ENCODE data around the gene PSMB5. TPM values are rescaled to one million over a fixed set of nuclear protein-coding genes. Genes with fewer than 3 reads are reported as not detected.

PSMB5 gene
- total RNA-seq, 1 experiment from 2014 or later: 224 TPM

DNA sequence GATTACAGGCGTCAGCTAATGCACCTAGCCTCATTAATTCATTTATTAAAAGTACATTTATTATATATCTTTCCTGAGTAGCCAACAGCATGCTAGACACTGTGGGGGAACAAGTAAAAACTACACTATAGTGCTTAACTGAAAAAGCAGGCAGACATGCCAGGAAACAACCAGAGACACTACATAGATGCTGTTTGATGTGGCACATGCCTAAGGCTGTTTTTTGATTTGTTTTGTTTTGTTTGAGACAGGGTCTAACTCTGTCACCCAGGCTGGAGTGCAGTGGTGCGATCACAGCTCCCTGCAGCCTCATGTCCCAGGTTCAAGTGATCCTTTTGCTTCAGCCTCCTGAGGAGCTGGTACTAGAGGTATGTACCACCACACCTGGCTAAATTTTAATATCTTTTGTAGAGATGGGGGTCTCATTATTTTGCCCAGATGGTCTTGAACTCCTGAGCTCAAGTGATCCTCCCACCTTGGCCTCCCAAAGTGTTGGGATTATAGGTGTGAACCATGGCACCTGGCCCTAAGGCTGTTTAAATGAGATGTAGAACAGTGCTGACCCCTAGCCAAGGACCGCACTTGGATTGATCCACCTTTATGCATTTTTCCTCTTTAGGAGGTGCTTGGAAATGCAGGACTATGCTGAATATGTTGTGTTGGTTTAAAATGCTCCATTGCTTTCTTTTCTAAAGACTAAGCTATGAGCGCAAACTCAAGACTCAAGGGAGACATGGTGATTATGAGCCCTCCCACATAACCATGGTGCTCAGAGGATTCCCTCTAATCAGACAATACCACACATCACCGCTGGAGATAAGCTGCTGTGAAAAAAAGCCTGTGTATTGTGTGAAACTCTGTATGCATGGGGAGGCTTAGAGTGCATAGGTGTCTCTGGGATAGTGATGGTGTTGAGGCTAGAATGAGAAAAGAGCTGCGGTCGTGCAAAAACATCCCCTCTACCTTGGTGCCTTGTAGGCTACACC, 14.3 kb downstream of the PSMB5 start (continued):
- TF ChIP-seq, protein P1, sequence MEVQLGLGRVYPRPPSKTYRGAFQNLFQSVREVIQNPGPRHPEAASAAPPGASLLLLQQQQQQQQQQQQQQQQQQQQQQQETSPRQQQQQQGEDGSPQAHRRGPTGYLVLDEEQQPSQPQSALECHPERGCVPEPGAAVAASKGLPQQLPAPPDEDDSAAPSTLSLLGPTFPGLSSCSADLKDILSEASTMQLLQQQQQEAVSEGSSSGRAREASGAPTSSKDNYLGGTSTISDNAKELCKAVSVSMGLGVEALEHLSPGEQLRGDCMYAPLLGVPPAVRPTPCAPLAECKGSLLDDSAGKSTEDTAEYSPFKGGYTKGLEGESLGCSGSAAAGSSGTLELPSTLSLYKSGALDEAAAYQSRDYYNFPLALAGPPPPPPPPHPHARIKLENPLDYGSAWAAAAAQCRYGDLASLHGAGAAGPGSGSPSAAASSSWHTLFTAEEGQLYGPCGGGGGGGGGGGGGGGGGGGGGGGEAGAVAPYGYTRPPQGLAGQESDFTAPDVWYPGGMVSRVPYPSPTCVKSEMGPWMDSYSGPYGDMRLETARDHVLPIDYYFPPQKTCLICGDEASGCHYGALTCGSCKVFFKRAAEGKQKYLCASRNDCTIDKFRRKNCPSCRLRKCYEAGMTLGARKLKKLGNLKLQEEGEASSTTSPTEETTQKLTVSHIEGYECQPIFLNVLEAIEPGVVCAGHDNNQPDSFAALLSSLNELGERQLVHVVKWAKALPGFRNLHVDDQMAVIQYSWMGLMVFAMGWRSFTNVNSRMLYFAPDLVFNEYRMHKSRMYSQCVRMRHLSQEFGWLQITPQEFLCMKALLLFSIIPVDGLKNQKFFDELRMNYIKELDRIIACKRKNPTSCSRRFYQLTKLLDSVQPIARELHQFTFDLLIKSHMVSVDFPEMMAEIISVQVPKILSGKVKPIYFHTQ (CRISPR knock-in tag; IDR thresholded peaks at IDR 0.05): no peak
- TF ChIP-seq GABPB1 (CRISPR knock-in tag; IDR thresholded peaks at IDR 0.05): no peak
- TF ChIP-seq, protein P2, sequence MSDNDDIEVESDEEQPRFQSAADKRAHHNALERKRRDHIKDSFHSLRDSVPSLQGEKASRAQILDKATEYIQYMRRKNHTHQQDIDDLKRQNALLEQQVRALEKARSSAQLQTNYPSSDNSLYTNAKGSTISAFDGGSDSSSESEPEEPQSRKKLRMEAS (CRISPR knock-in tag; IDR thresholded peaks at IDR 0.05): no peak
- TF ChIP-seq, protein P3, sequence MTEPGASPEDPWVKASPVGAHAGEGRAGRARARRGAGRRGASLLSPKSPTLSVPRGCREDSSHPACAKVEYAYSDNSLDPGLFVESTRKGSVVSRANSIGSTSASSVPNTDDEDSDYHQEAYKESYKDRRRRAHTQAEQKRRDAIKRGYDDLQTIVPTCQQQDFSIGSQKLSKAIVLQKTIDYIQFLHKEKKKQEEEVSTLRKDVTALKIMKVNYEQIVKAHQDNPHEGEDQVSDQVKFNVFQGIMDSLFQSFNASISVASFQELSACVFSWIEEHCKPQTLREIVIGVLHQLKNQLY (CRISPR knock-in tag; IDR thresholded peaks at IDR 0.05): no peak
- TF ChIP-seq MYBL2 (CRISPR knock-in tag; IDR thresholded peaks at IDR 0.05): no peak

DNA sequence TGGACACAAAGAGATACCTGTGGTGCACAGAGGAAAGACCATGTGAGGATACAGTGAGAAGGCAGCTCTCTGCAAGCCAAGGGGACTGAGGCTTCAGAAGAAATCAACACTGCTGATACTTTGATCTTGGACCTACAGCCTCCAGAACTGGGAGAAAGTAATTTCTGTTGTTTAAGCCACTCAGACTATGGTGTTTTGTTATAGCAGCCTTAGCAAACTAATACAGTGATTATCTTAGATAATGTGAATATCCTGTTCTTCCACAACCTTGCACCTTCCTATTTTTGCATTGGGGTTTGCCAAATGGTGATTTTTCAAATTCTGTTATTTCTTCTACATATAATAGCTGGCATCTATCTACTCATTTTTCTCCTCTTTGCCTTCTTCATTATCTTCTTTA, 16.6 kb downstream of the PSMB5 start:
- DNase-seq (ENCODE audit: low spot score) (no peak), ATAC-seq (no peak)
- H3K27ac Mint-ChIP-seq: no peak overlapping the region
- peaks cover 4% of the 10 kb centered on the region for H3K4me1 Mint-ChIP-seq
- no peaks in the 10 kb centered on the region for H3K9me3 Mint-ChIP-seq
- no peaks in the 10 kb centered on the region for H3K27me3 Mint-ChIP-seq (ENCODE audit: low read depth)
- H3K4me3 Mint-ChIP-seq: no peak overlapping the region
- ChIA-PET CTCF (interaction anchor here (0.7 to 4.1 kb wide), 4 partner anchors 23 to 237 kb away, joined by 4 to 22 read pairs (median 12); partner anchors contain the start of gene CDH24), POLR2A (interaction anchor here (2.1 kb wide), 1 partner anchor 11 kb away, joined by 9 read pairs; no protein-coding TSS in a partner anchor)
- TF ChIP-seq, protein P4, sequence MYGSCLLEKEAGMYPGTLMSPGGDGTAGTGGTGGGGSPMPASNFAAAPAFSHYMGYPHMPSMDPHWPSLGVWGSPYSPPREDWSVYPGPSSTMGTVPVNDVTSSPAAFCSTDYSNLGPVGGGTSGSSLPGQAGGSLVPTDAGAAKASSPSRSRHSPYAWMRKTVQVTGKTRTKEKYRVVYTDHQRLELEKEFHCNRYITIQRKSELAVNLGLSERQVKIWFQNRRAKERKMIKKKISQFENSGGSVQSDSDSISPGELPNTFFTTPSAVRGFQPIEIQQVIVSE (CRISPR knock-in tag; IDR thresholded peaks at IDR 0.05; ENCODE audit: borderline replicate concordance): no peak
- TF ChIP-seq, protein P5, sequence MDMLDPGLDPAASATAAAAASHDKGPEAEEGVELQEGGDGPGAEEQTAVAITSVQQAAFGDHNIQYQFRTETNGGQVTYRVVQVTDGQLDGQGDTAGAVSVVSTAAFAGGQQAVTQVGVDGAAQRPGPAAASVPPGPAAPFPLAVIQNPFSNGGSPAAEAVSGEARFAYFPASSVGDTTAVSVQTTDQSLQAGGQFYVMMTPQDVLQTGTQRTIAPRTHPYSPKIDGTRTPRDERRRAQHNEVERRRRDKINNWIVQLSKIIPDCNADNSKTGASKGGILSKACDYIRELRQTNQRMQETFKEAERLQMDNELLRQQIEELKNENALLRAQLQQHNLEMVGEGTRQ (CRISPR knock-in tag; IDR thresholded peaks at IDR 0.05): no peak
- TF ChIP-seq PRRX2 (CRISPR knock-in tag; IDR thresholded peaks at IDR 0.05) (no peak), ZBTB21 (CRISPR knock-in tag; IDR thresholded peaks at IDR 0.05; ENCODE audit: borderline replicate concordance) (no peak), SMAD3 (CRISPR knock-in tag; IDR thresholded peaks at IDR 0.05; ENCODE audit: borderline replicate concordance) (no peak), NR2C2 (CRISPR knock-in tag; IDR thresholded peaks at IDR 0.05) (no peak), ZNF138 (CRISPR knock-in tag; conservative IDR thresholded peaks at IDR 0.05) (no peak)
- TF ChIP-seq, protein P6, sequence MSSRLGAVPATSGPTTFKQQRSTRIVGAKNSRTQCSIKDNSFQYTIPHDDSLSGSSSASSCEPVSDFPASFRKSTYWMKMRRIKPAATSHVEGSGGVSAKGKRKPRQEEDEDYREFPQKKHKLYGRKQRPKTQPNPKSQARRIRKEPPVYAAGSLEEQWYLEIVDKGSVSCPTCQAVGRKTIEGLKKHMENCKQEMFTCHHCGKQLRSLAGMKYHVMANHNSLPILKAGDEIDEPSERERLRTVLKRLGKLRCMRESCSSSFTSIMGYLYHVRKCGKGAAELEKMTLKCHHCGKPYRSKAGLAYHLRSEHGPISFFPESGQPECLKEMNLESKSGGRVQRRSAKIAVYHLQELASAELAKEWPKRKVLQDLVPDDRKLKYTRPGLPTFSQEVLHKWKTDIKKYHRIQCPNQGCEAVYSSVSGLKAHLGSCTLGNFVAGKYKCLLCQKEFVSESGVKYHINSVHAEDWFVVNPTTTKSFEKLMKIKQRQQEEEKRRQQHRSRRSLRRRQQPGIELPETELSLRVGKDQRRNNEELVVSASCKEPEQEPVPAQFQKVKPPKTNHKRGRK (CRISPR knock-in tag; IDR thresholded peaks at IDR 0.05; ENCODE audit: borderline replicate concordance): no peak
- TF ChIP-seq, protein P7, sequence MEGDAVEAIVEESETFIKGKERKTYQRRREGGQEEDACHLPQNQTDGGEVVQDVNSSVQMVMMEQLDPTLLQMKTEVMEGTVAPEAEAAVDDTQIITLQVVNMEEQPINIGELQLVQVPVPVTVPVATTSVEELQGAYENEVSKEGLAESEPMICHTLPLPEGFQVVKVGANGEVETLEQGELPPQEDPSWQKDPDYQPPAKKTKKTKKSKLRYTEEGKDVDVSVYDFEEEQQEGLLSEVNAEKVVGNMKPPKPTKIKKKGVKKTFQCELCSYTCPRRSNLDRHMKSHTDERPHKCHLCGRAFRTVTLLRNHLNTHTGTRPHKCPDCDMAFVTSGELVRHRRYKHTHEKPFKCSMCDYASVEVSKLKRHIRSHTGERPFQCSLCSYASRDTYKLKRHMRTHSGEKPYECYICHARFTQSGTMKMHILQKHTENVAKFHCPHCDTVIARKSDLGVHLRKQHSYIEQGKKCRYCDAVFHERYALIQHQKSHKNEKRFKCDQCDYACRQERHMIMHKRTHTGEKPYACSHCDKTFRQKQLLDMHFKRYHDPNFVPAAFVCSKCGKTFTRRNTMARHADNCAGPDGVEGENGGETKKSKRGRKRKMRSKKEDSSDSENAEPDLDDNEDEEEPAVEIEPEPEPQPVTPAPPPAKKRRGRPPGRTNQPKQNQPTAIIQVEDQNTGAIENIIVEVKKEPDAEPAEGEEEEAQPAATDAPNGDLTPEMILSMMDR (IDR thresholded peaks at IDR 0.05): no peak
- TF ChIP-seq, protein P8, sequence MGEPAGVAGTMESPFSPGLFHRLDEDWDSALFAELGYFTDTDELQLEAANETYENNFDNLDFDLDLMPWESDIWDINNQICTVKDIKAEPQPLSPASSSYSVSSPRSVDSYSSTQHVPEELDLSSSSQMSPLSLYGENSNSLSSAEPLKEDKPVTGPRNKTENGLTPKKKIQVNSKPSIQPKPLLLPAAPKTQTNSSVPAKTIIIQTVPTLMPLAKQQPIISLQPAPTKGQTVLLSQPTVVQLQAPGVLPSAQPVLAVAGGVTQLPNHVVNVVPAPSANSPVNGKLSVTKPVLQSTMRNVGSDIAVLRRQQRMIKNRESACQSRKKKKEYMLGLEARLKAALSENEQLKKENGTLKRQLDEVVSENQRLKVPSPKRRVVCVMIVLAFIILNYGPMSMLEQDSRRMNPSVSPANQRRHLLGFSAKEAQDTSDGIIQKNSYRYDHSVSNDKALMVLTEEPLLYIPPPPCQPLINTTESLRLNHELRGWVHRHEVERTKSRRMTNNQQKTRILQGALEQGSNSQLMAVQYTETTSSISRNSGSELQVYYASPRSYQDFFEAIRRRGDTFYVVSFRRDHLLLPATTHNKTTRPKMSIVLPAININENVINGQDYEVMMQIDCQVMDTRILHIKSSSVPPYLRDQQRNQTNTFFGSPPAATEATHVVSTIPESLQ (CRISPR knock-in tag; IDR thresholded peaks at IDR 0.05): no peak
- TF ChIP-seq, protein P9, sequence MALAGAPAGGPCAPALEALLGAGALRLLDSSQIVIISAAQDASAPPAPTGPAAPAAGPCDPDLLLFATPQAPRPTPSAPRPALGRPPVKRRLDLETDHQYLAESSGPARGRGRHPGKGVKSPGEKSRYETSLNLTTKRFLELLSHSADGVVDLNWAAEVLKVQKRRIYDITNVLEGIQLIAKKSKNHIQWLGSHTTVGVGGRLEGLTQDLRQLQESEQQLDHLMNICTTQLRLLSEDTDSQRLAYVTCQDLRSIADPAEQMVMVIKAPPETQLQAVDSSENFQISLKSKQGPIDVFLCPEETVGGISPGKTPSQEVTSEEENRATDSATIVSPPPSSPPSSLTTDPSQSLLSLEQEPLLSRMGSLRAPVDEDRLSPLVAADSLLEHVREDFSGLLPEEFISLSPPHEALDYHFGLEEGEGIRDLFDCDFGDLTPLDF (CRISPR knock-in tag; IDR thresholded peaks at IDR 0.05): no peak
- TF ChIP-seq, protein P10, sequence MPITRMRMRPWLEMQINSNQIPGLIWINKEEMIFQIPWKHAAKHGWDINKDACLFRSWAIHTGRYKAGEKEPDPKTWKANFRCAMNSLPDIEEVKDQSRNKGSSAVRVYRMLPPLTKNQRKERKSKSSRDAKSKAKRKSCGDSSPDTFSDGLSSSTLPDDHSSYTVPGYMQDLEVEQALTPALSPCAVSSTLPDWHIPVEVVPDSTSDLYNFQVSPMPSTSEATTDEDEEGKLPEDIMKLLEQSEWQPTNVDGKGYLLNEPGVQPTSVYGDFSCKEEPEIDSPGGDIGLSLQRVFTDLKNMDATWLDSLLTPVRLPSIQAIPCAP (CRISPR knock-in tag; IDR thresholded peaks at IDR 0.05): no peak
- H3K36me3 Mint-ChIP-seq: no peaks in the 10 kb centered on the region
